Parathyroid adenoma (tissue), 2 donors: ENCODE results near the gene KANSL1.
"Not testable (repeated sequence)": the region's sequence is repeated elsewhere in the genome, so short reads cannot be mapped to it uniquely, and the experiment has no call there.

Source experiments
- H2AFZ ChIP-seq: fragments of 300-600 bp; sonication (generic); one replicate; pipeline ENCODE4 v1.7.0; 2017; ENCODE audit warnings: antibody characterized with exemption, mild to moderate bottlenecking
- H3K27ac ChIP-seq: fragments of 300-600 bp; sonication (generic); one replicate; pipeline ENCODE4 v1.7.0; 2017
- H3K27me3 ChIP-seq: fragments of 300-600 bp; sonication (generic); one replicate; pipeline ENCODE4 v1.7.0; 2017; ENCODE audit warnings: low read length; ENCODE audit not compliant: control insufficient read depth, insufficient read depth
- H3K36me3 ChIP-seq: fragments of 300-600 bp; sonication (generic); one replicate; pipeline ENCODE4 v1.7.0; 2017; ENCODE audit warnings: low read length; ENCODE audit not compliant: control insufficient read depth, insufficient read depth
- H3K4me1 ChIP-seq: fragments of 300-600 bp; sonication (generic); one replicate; pipeline ENCODE4 v1.7.0; 2017; ENCODE audit warnings: control low read depth
- H3K4me2 ChIP-seq: fragments of 300-600 bp; sonication (generic); one replicate; pipeline ENCODE4 v1.7.0; 2017; ENCODE audit warnings: low read length
- H3K4me3 ChIP-seq: fragments of 300-600 bp; sonication (generic); one replicate; pipeline ENCODE4 v1.7.0; 2017; ENCODE audit warnings: low read depth, low read length
- H3K79me2 ChIP-seq: fragments of 300-600 bp; sonication (generic); one replicate; pipeline ENCODE4 v1.7.0; 2017; ENCODE audit warnings: control low read depth
- H3K9ac ChIP-seq: fragments of 300-600 bp; sonication (generic); one replicate; pipeline ENCODE4 v1.7.0; 2017; ENCODE audit warnings: mild to moderate bottlenecking
- H3K9me3 ChIP-seq: fragments of 300-600 bp; sonication (generic); one replicate; pipeline ENCODE4 v1.7.0; 2017; ENCODE audit warnings: low read length; ENCODE audit not compliant: control insufficient read depth
- TF ChIP-seq, protein P1 (sequence below): fragments of 300-600 bp; sonication (generic); IDR thresholded peaks from one replicate; pipeline ENCODE4 v1.7.0; 2017; ENCODE audit warnings: antibody characterized with exemption, mild to moderate bottlenecking
- donor health status: primary hyperparathyroidism.

The KANSL1 gene

DNA sequence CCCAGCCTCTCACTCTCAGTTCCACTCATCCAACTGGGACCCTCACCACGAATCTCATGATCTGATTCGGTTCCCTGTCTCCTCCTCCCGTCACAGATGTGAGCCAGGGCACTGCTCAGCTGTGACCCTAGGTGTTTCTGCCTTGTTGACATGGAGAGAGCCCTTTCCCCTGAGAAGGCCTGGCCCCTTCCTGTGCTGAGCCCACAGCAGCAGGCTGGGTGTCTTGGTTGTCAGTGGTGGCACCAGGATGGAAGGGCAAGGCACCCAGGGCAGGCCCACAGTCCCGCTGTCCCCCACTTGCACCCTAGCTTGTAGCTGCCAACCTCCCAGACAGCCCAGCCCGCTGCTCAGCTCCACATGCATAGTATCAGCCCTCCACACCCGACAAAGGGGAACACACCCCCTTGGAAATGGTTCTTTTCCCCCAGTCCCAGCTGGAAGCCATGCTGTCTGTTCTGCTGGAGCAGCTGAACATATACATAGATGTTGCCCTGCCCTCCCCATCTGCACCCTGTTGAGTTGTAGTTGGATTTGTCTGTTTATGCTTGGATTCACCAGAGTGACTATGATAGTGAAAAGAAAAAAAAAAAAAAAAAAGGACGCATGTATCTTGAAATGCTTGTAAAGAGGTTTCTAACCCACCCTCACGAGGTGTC, 167.6 kb downstream of the KANSL1 start:
- Histone ChIP-seq H3K36me3 (no peaks in the 10 kb centered on the region), H3K4me1 (peaks cover 6% of the 10 kb centered on the region), H3K79me2 (no peaks in the 10 kb centered on the region)

DNA sequence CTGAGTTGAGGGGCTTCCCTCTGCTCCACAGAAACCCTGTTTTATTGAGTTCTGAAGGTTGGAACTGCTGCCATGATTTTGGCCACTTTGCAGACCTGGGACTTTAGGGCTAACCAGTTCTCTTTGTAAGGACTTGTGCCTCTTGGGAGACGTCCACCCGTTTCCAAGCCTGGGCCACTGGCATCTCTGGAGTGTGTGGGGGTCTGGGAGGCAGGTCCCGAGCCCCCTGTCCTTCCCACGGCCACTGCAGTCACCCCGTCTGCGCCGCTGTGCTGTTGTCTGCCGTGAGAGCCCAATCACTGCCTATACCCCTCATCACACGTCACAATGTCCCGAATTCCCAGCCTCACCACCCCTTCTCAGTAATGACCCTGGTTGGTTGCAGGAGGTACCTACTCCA, 168.2 kb downstream of the KANSL1 start:
- TF ChIP-seq, protein P1, sequence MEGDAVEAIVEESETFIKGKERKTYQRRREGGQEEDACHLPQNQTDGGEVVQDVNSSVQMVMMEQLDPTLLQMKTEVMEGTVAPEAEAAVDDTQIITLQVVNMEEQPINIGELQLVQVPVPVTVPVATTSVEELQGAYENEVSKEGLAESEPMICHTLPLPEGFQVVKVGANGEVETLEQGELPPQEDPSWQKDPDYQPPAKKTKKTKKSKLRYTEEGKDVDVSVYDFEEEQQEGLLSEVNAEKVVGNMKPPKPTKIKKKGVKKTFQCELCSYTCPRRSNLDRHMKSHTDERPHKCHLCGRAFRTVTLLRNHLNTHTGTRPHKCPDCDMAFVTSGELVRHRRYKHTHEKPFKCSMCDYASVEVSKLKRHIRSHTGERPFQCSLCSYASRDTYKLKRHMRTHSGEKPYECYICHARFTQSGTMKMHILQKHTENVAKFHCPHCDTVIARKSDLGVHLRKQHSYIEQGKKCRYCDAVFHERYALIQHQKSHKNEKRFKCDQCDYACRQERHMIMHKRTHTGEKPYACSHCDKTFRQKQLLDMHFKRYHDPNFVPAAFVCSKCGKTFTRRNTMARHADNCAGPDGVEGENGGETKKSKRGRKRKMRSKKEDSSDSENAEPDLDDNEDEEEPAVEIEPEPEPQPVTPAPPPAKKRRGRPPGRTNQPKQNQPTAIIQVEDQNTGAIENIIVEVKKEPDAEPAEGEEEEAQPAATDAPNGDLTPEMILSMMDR: no peak
- Histone ChIP-seq H3K27ac (no peak overlapping the region), H3K4me1 (peaks cover 6% of the 10 kb centered on the region), H3K9me3 (no peaks in the 10 kb centered on the region), H3K9ac (no peak overlapping the region), H3K4me3 (no peak overlapping the region), H3K36me3 (no peaks in the 10 kb centered on the region), H3K27me3 (no peaks in the 10 kb centered on the region), H2AFZ (no peak overlapping the region), H3K79me2 (no peaks in the 10 kb centered on the region), H3K4me2 (no peak overlapping the region)

More for the DNA sequence above, 167.6 kb downstream of the KANSL1 start:
- Histone ChIP-seq H2AFZ (no peak overlapping the region), H3K27me3 (no peaks in the 10 kb centered on the region), H3K9ac (no peak overlapping the region), H3K9me3 (no peaks in the 10 kb centered on the region), H3K27ac (no peak overlapping the region), H3K4me3 (no peak overlapping the region), H3K4me2 (no peak overlapping the region)
- TF ChIP-seq, protein P1: no peak

DNA sequence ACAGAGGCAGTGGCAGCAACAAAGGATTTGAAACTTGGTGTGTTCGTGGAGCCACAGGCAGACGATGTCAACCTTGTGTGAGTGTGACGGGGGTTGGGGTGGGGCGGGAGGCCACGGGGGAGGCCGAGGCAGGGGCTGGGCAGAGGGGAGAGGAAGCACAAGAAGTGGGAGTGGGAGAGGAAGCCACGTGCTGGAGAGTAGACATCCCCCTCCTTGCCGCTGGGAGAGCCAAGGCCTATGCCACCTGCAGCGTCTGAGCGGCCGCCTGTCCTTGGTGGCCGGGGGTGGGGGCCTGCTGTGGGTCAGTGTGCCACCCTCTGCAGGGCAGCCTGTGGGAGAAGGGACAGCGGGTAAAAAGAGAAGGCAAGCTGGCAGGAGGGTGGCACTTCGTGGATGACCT, 168.6 kb downstream of the KANSL1 start:
- Histone ChIP-seq H3K4me2 (no peak overlapping the region), H3K36me3 (no peaks in the 10 kb centered on the region), H3K4me1 (peaks cover 6% of the 10 kb centered on the region), H3K27me3 (no peaks in the 10 kb centered on the region), H3K27ac (no peak overlapping the region), H2AFZ (no peak overlapping the region), H3K4me3 (no peak overlapping the region), H3K79me2 (no peaks in the 10 kb centered on the region), H3K9me3 (no peaks in the 10 kb centered on the region), H3K9ac (no peak overlapping the region)
- TF ChIP-seq, protein P1: no peak

DNA sequence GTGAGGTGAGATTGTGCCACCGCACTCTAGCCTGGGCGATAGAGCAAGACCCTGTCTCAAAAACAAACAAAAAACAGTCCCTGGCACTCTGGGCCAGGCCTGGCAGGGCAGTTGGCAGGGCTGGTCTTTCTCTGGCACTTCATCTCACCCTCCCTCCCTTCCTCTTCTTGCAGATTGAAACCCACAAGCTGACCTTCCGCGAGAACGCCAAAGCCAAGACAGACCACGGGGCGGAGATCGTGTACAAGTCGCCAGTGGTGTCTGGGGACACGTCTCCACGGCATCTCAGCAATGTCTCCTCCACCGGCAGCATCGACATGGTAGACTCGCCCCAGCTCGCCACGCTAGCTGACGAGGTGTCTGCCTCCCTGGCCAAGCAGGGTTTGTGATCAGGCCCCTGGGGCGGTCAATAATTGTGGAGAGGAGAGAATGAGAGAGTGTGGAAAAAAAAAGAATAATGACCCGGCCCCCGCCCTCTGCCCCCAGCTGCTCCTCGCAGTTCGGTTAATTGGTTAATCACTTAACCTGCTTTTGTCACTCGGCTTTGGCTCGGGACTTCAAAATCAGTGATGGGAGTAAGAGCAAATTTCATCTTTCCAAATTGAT, 169.3 kb downstream of the KANSL1 start:
- Histone ChIP-seq H3K36me3 (no peaks in the 10 kb centered on the region), H3K4me3 (no peak overlapping the region), H3K9me3 (no peaks in the 10 kb centered on the region), H3K4me2 (no peak overlapping the region), H3K4me1 (peaks cover 2% of the 10 kb centered on the region), H3K27ac (no peak overlapping the region), H3K27me3 (no peaks in the 10 kb centered on the region), H3K9ac (no peak overlapping the region), H3K79me2 (no peaks in the 10 kb centered on the region), H2AFZ (no peak overlapping the region)
- TF ChIP-seq, protein P1: no peak

DNA sequence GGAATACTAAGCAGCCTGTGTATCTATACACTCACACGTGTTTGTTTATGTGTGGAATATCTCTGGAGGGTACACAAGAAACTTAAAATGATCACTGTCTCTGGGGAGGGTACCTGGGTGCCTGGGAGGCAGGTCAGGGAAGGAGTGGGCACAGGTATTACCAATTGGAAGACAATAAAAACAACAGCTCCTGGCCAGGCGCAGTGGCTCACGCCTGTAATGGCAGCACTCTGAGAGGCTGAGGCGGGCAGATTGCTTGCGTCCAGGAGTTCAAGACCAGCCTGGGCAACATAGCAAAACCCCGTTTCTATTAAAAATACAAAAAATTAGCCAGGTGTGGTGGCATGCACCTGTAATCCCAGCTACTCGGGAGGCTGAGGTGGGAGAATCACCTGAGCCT, 169.9 kb downstream of the KANSL1 start:
- H3K79me2 ChIP-seq, H3K27me3 ChIP-seq, H3K4me1 ChIP-seq, H3K27ac ChIP-seq, H3K9ac ChIP-seq, H3K4me3 ChIP-seq, H2AFZ ChIP-seq, H3K36me3 ChIP-seq, H3K4me2 ChIP-seq, H3K9me3 ChIP-seq: not testable (repeated sequence)
